Fibroblast of the aortic adventitia (primary cell): ENCODE results near the gene RAPGEF4. TPM values are rescaled to one million over a fixed set of nuclear protein-coding genes. Genes with fewer than 3 reads are reported as not detected.

Source experiments
- DNase-seq: peaks from one replicate; pipeline ENCODE4 v3.0.0-alpha.2; 2010; ENCODE audit warnings: low read depth
- H3K4me3 ChIP-seq: 2 replicates; pipeline ENCODE4 v1.5.1; 2011; ENCODE audit warnings: low read depth, mild to moderate bottlenecking, control low read depth, low read length, moderate library complexity
- total RNA-seq: library from RNA; depleted of rRNA; stranded (reverse); fragments of >200 nt; gene quantifications from 2 replicates; pipeline ENCODE4 v1.2.3, GENCODE V29; 2012; ENCODE audit warnings: low replicate concordance
- TF ChIP-seq, protein P1 (sequence below): IDR thresholded peaks from 2 replicates; pipeline ENCODE4 v1.5.1; 2011; ENCODE audit warnings: mild to moderate bottlenecking, low read length, control low read depth, inconsistent platforms; ENCODE audit not compliant: insufficient read depth

RAPGEF4 gene
- total RNA-seq, 1 donor, result 1.3 TPM

DNA sequence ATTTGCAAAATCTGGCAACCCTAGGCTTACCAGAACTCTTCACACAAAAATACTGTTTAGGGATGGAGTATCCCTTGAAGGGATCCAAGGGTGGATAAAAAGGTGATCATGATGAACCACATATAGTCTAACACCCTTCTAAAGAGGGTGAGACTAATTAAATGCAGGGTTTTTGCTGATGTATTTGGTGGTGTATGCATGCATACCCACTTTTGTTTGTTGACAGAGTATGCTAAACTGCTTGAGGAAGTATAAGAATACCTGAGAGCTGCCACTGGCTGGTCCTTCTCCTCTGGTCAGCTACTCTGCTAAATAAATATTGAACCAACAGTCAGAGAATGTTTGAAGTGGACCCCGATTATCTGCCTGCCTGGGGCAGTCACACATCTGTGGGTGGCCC is 34.2 kb downstream of the RAPGEF4 start:
- no peak for DNase-seq
- TF ChIP-seq, protein P1, sequence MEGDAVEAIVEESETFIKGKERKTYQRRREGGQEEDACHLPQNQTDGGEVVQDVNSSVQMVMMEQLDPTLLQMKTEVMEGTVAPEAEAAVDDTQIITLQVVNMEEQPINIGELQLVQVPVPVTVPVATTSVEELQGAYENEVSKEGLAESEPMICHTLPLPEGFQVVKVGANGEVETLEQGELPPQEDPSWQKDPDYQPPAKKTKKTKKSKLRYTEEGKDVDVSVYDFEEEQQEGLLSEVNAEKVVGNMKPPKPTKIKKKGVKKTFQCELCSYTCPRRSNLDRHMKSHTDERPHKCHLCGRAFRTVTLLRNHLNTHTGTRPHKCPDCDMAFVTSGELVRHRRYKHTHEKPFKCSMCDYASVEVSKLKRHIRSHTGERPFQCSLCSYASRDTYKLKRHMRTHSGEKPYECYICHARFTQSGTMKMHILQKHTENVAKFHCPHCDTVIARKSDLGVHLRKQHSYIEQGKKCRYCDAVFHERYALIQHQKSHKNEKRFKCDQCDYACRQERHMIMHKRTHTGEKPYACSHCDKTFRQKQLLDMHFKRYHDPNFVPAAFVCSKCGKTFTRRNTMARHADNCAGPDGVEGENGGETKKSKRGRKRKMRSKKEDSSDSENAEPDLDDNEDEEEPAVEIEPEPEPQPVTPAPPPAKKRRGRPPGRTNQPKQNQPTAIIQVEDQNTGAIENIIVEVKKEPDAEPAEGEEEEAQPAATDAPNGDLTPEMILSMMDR, result no peak
- no peak overlapping the region for H3K4me3 ChIP-seq

DNA sequence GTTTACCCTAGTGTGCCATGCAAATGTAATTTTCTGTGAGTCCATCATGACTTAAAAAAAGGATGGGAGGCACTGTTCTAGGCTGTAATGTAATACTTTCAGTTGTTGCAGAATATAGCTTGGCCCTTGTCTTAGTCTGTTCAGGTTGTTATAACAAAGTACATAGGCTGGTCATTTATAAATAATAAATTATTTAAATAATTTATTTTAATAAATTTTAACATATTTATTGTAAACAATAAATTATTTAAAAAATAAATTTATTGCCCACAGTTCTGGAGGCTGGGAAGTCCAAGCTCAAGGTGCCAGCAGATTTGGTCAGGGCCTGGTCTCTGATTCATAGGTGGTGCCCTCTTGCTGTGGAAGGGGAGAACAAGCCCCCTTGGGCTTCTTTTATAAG is 35.2 kb downstream of the RAPGEF4 start:
- TF ChIP-seq, protein P1, result no peak
- H3K4me3 ChIP-seq, result no peak overlapping the region
- DNase-seq, result no peak

GRCh38 chr2:172772633-172773032 is 37.0 kb downstream of the RAPGEF4 start:
- DNase-seq, result no peak
- TF ChIP-seq, protein P1, result no peak
- H3K4me3 ChIP-seq, result no peak overlapping the region

- H3K4me3 ChIP-seq, result no peak overlapping the region
- DNase-seq, result no peak
- TF ChIP-seq, protein P1, result no peak
These were observed 38.7 kb downstream of the RAPGEF4 start for GRCh38 chr2:172774302-172774701.

- H3K4me3 ChIP-seq, result no peak overlapping the region
- DNase-seq, result no peak
- TF ChIP-seq, protein P1, result no peak
These were observed 39.7 kb downstream of the RAPGEF4 start for GRCh38 chr2:172775319-172775718.

DNA sequence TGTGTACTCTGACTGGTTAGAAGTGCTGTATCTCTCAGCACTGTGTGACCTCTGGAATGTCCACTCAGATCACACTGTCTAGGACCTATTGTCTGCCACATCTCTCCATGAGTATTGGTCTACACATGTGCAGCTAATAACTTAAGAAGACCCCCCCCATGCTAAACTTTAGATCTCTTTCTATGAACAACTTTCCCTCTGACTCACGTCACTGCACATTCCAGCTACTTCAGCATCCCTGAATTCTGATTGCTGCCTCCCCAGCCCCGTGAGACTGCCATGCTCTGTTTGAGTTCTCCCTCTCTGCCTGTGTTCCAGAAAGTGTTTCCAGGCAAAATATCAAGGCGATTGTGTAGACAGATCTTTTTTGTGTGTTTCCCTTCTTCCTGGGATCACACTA is 41.8 kb downstream of the RAPGEF4 start:
- no peak overlapping the region for H3K4me3 ChIP-seq
- TF ChIP-seq, protein P1, result no peak
- no peak for DNase-seq

GRCh38 chr2:172782506-172783164 is 47.0 kb downstream of the RAPGEF4 start:
- H3K4me3 ChIP-seq, result no peak overlapping the region
- TF ChIP-seq, protein P1, result no peak
- peak; percentile 82 for DNase-seq
